Activated CD4-positive, alpha-beta T cell treated with anti-CD3 and anti-CD28 coated beads, Interleukin-2, amount 50 U/mL, for 1 hour (primary cell): ENCODE data around the gene EGFR.

Experiments
- DNase-seq: peaks from one replicate; pipeline ENCODE4 v3.0.0-alpha.2; 2020

The EGFR gene

GRCh38 chr7:55198634-55199392, 180.0 kb downstream of the EGFR start:
- DNase-seq = no peak

- DNase-seq = no peak
Observed at GRCh38 chr7:55199418-55199817, 180.6 kb downstream of the EGFR start.

- DNase-seq = no peak
Observed at GRCh38 chr7:55200441-55200840, 181.6 kb downstream of the EGFR start.

GRCh38 chr7:55202150-55202913, 183.5 kb downstream of the EGFR start:
- no peak for DNase-seq

- DNase-seq = no peak
Observed at GRCh38 chr7:55203300-55203699, 184.5 kb downstream of the EGFR start.

- no peak for DNase-seq
Observed at GRCh38 chr7:55205124-55205955, 186.5 kb downstream of the EGFR start.

- no peak for DNase-seq
Observed at GRCh38 chr7:55206235-55207029, 187.6 kb downstream of the EGFR start.

GRCh38 chr7:55207436-55208125, 188.8 kb downstream of the EGFR start:
- DNase-seq = no peak

GRCh38 chr7:55209366-55209765, 190.5 kb downstream of the EGFR start:
- no peak for DNase-seq

GRCh38 chr7:55210176-55210575, 191.4 kb downstream of the EGFR start:
- no peak for DNase-seq

- DNase-seq = no peak
Observed at GRCh38 chr7:55210716-55211115, 191.9 kb downstream of the EGFR start.

GRCh38 chr7:55211726-55212125, 192.9 kb downstream of the EGFR start:
- DNase-seq = no peak

GRCh38 chr7:55212176-55212575, 193.4 kb downstream of the EGFR start:
- no peak for DNase-seq

GRCh38 chr7:55212838-55213237, 194.0 kb downstream of the EGFR start:
- no peak for DNase-seq

GRCh38 chr7:55214707-55215106, 195.9 kb downstream of the EGFR start:
- DNase-seq = no peak

GRCh38 chr7:55223023-55223422, 204.2 kb downstream of the EGFR start:
- no peak for DNase-seq

GRCh38 chr7:55224111-55224510, 205.3 kb downstream of the EGFR start:
- DNase-seq = no peak

GRCh38 chr7:55224810-55225209, 206.0 kb downstream of the EGFR start:
- no peak for DNase-seq

- DNase-seq = no peak
Observed at GRCh38 chr7:55230014-55230413, 211.2 kb downstream of the EGFR start.

- DNase-seq = no peak
Observed at GRCh38 chr7:55231736-55232280, 213.0 kb downstream of the EGFR start.

- no peak for DNase-seq
Observed at GRCh38 chr7:55233001-55233400, 214.2 kb downstream of the EGFR start.

GRCh38 chr7:55234408-55234807, 215.6 kb downstream of the EGFR start:
- no peak for DNase-seq
